H9 (cell line): ENCODE measurements around the gene TMEM269. TPM values are rescaled to one million over a fixed set of nuclear protein-coding genes. Genes with fewer than 3 reads are reported as not detected.

ENCODE experiments used
- DNase-seq: peaks from one replicate; pipeline ENCODE4 v3.0.0-alpha.2; 2017
- H2AFZ ChIP-seq: one replicate; pipeline ENCODE4 v1.6.1; 2013; ENCODE audit warnings: mild to moderate bottlenecking, low read length, control low read depth, moderate library complexity
- H2AK5ac ChIP-seq: 2 replicates; pipeline ENCODE4 v1.6.1; 2013; ENCODE audit warnings: low read length, control low read depth, mixed read lengths; ENCODE audit not compliant: insufficient read length
- H2BK120ac ChIP-seq: one replicate; pipeline ENCODE4 v1.6.1; 2013; ENCODE audit warnings: low read depth, mild to moderate bottlenecking, low read length, control low read depth, inconsistent platforms; ENCODE audit not compliant: poor library complexity, severe bottlenecking
- H2BK12ac ChIP-seq: 2 replicates; pipeline ENCODE4 v1.6.1; 2013; ENCODE audit warnings: low read length, control low read depth, mixed read lengths, low read depth; ENCODE audit not compliant: insufficient read length
- H2BK15ac ChIP-seq: 2 replicates; pipeline ENCODE4 v1.6.1; 2013; ENCODE audit warnings: low read depth, low read length, control low read depth
- H2BK20ac ChIP-seq: one replicate; pipeline ENCODE4 v1.6.1; 2013; ENCODE audit warnings: low read depth, mild to moderate bottlenecking, low read length, control low read depth, inconsistent platforms; ENCODE audit not compliant: poor library complexity, severe bottlenecking
- H2BK5ac ChIP-seq: 2 replicates; pipeline ENCODE4 v1.6.1; 2013; ENCODE audit warnings: low read length, control low read depth, mixed read lengths; ENCODE audit not compliant: insufficient read length
- H3K14ac ChIP-seq: 2 replicates; pipeline ENCODE4 v1.6.1; 2013; ENCODE audit warnings: low read length, control low read depth; ENCODE audit not compliant: insufficient read depth
- H3K18ac ChIP-seq: 2 replicates; pipeline ENCODE4 v1.6.1; 2013; ENCODE audit warnings: low read depth, mild to moderate bottlenecking, mixed read lengths, low read length, control low read depth; ENCODE audit not compliant: insufficient read length
- H3K23ac ChIP-seq: 2 replicates; pipeline ENCODE4 v1.6.1; 2013; ENCODE audit warnings: low read length, control low read depth, mixed read lengths, low read depth; ENCODE audit not compliant: insufficient read length
- H3K23me2 ChIP-seq: 2 replicates; pipeline ENCODE4 v1.6.1; 2013; ENCODE audit warnings: low read depth, mild to moderate bottlenecking, mixed read lengths, low read length, control low read depth; ENCODE audit not compliant: insufficient read length, poor library complexity, severe bottlenecking
- H3K27ac ChIP-seq: 2 replicates; pipeline ENCODE4 v1.5.1; 2013; ENCODE audit warnings: low read length, control low read depth, mixed read lengths, low read depth; ENCODE audit not compliant: insufficient read length
- H3K27me3 ChIP-seq: 2 replicates; pipeline ENCODE4 v1.6.1; 2013; ENCODE audit warnings: low read length, control low read depth, inconsistent platforms; ENCODE audit not compliant: insufficient read depth
- H3K4ac ChIP-seq: 2 replicates; pipeline ENCODE4 v1.6.1; 2013; ENCODE audit warnings: low read depth, mild to moderate bottlenecking, control low read depth, inconsistent platforms, low read length, moderate library complexity
- H3K4me1 ChIP-seq: 2 replicates; pipeline ENCODE4 v1.6.1; 2013; ENCODE audit warnings: low read length, control low read depth, inconsistent platforms; ENCODE audit not compliant: insufficient read depth
- H3K4me2 ChIP-seq: 2 replicates; pipeline ENCODE4 v1.6.1; 2013; ENCODE audit warnings: low read length, control low read depth, mixed read lengths; ENCODE audit not compliant: insufficient read length, insufficient read depth
- H3K56ac ChIP-seq: 2 replicates; pipeline ENCODE4 v1.6.1; 2013; ENCODE audit warnings: low read depth, mild to moderate bottlenecking, mixed read lengths, low read length, control low read depth; ENCODE audit not compliant: insufficient read length
- H3K79me1 ChIP-seq: 2 replicates; pipeline ENCODE4 v1.6.1; 2013; ENCODE audit warnings: low read depth, mild to moderate bottlenecking, moderate library complexity, low read length, control low read depth, inconsistent platforms; ENCODE audit not compliant: insufficient read depth, poor library complexity, severe bottlenecking
- H3K79me2 ChIP-seq: 2 replicates; pipeline ENCODE4 v1.6.1; 2013; ENCODE audit warnings: low read length, control low read depth, inconsistent platforms; ENCODE audit not compliant: insufficient read depth
- H3K9ac ChIP-seq: 2 replicates; pipeline ENCODE4 v1.6.1; 2013; ENCODE audit warnings: low read length, control low read depth, mixed read lengths; ENCODE audit not compliant: insufficient read length; ENCODE audit errors: extremely low read depth
- H3K9me3 ChIP-seq: one replicate; pipeline ENCODE4 v1.6.1; 2013; ENCODE audit warnings: low read depth, low read length, inconsistent platforms; ENCODE audit not compliant: control insufficient read depth
- H3T11ph ChIP-seq: one replicate; pipeline ENCODE4 v1.6.1; 2013; ENCODE audit warnings: mild to moderate bottlenecking, low read length, control low read depth, inconsistent platforms
- H4K20me1 ChIP-seq: one replicate; pipeline ENCODE4 v1.6.1; 2013; ENCODE audit not compliant: control insufficient read depth, insufficient read length, insufficient read depth
- H4K5ac ChIP-seq: 2 replicates; pipeline ENCODE4 v1.6.1; 2013; ENCODE audit warnings: low read depth, mild to moderate bottlenecking, mixed read lengths, low read length, control low read depth; ENCODE audit not compliant: insufficient read length
- H4K8ac ChIP-seq: replicated peaks from 2 replicates; pipeline ENCODE4 v1.6.1; 2013; ENCODE audit warnings: low read length, control low read depth, mixed read lengths, low read depth; ENCODE audit not compliant: insufficient read length
- H4K91ac ChIP-seq: 2 replicates; pipeline ENCODE4 v1.6.1; 2013; ENCODE audit warnings: low read depth, mild to moderate bottlenecking, moderate library complexity, mixed read lengths, low read length, control low read depth; ENCODE audit not compliant: insufficient read length
- H3K27ac Mint-ChIP-seq, 3 experiments: 2 replicates in 2 of 3; 3 replicates in 1 of 3; pipeline ENCODE4 v1.8.0; 2020 to 2021; ENCODE audit warnings: mixed read lengths in 3 of 3, mild to moderate bottlenecking in 1 of 3, moderate library complexity in 1 of 3
- H3K27me3 Mint-ChIP-seq: 2 replicates; pipeline ENCODE4 v1.8.0; 2021; ENCODE audit warnings: low read depth, mild to moderate bottlenecking, moderate library complexity, mixed read lengths
- H3K36me3 Mint-ChIP-seq, 3 experiments: 2 replicates in 2 of 3; 3 replicates in 1 of 3; pipeline ENCODE4 v1.8.0; 2020 to 2021; ENCODE audit warnings: low read depth in 3 of 3, mixed read lengths in 3 of 3; ENCODE audit not compliant: insufficient read depth in 1 of 3
- H3K4me1 Mint-ChIP-seq, 2 experiments: 2 replicates each; pipeline ENCODE4 v1.8.0; 2020; ENCODE audit warnings: mixed read lengths in 2 of 2
- H3K4me3 Mint-ChIP-seq, 2 experiments: 2 replicates in 1 of 2; 3 replicates in 1 of 2; pipeline ENCODE4 v1.8.0; 2020 to 2021; ENCODE audit warnings: mild to moderate bottlenecking in 2 of 2, mixed read lengths in 2 of 2, moderate library complexity in 1 of 2
- H3K9me3 Mint-ChIP-seq, 2 experiments: 2 replicates in 1 of 2; 3 replicates in 1 of 2; pipeline ENCODE4 v1.8.0; 2020; ENCODE audit warnings: mild to moderate bottlenecking in 2 of 2, mixed read lengths in 2 of 2, moderate library complexity in 1 of 2
- WGBS: extraction: QIAGEN DNeasy Blood & Tissue Kit; methylation state at CpG from one replicate; pipeline ENCODE4 v1.1.7; 2013; ENCODE audit warnings: missing lambda C conversion rate, low lambda C conversion rate, mixed read lengths; ENCODE audit not compliant: insufficient read length; ENCODE audit errors: extremely low coverage; 5-methylcytosine and 5-hydroxymethylcytosine counted together
- total RNA-seq: library from RNA; stranded (reverse); gene quantifications from 2 replicates; pipeline ENCODE4 v1.2.1, GENCODE V29; 2021
- TF ChIP-seq, protein P1 (sequence below): fragments of 200-600 bp; sonication (generic); conservative IDR thresholded peaks from 3 replicates; pipeline ENCODE4 v1.8.0; 2021; ENCODE audit warnings: antibody characterized with exemption, mild to moderate bottlenecking

Gene TMEM269
- total RNA-seq, 1 experiment from 2014 or later, result 0.17 TPM

GRCh38 chr1:42758641-42759040, 26.1 kb upstream of the TMEM269 start:
- H3K36me3 Mint-ChIP-seq, result peaks cover 34 to 69% (median 67%) of the 10 kb centered on the region in 3 experiments

More at GRCh38 chr1:42758641-42759040, 26.1 kb upstream of the TMEM269 start:
- Mint-ChIP-seq H3K9me3 (no peaks in the 10 kb centered on the region), H3K27ac (no peak overlapping the region; a peak in 1 of 7 replicates), H3K4me1 (peaks cover 0 to 3% of the 10 kb centered on the region in 2 experiments; a peak in 3 of 4 replicates), H3K4me3 (no peak overlapping the region), H3K27me3 (no peaks in the 10 kb centered on the region)
- H2BK5ac ChIP-seq, result no peak overlapping the region
- DNase-seq, result no peak
- WGBS, result no CpG with 5 or more reads among the region's 3 CpGs
- no peaks in the 10 kb centered on the region for H4K20me1 ChIP-seq
- H4K8ac ChIP-seq, result no peak overlapping the region
- H3K79me2 ChIP-seq, result no peaks in the 10 kb centered on the region
- H3T11ph ChIP-seq, result no peak overlapping the region
- H3K14ac ChIP-seq, result no peak overlapping the region
- H3K27ac ChIP-seq, result no peak overlapping the region
- H2BK12ac ChIP-seq, result no peak overlapping the region
- no peak overlapping the region for H2AFZ ChIP-seq
- no peak overlapping the region for H3K56ac ChIP-seq
- H2BK20ac ChIP-seq, result no peak overlapping the region
- H2AK5ac ChIP-seq, result no peak overlapping the region
- no peak overlapping the region for H3K9ac ChIP-seq
- no peak overlapping the region for H3K18ac ChIP-seq
- H3K23me2 ChIP-seq, result no peaks in the 10 kb centered on the region
- no peak overlapping the region for H3K4me2 ChIP-seq
- no peaks in the 10 kb centered on the region for H3K79me1 ChIP-seq
- H3K23ac ChIP-seq, result no peak overlapping the region
- H3K4ac ChIP-seq, result no peak overlapping the region
- H4K5ac ChIP-seq, result no peak overlapping the region
- no peak overlapping the region for H4K91ac ChIP-seq
- H2BK15ac ChIP-seq, result no peak overlapping the region
- no peak overlapping the region for H2BK120ac ChIP-seq
- H3K9me3 ChIP-seq, result no peaks in the 10 kb centered on the region
- TF ChIP-seq, protein P1, sequence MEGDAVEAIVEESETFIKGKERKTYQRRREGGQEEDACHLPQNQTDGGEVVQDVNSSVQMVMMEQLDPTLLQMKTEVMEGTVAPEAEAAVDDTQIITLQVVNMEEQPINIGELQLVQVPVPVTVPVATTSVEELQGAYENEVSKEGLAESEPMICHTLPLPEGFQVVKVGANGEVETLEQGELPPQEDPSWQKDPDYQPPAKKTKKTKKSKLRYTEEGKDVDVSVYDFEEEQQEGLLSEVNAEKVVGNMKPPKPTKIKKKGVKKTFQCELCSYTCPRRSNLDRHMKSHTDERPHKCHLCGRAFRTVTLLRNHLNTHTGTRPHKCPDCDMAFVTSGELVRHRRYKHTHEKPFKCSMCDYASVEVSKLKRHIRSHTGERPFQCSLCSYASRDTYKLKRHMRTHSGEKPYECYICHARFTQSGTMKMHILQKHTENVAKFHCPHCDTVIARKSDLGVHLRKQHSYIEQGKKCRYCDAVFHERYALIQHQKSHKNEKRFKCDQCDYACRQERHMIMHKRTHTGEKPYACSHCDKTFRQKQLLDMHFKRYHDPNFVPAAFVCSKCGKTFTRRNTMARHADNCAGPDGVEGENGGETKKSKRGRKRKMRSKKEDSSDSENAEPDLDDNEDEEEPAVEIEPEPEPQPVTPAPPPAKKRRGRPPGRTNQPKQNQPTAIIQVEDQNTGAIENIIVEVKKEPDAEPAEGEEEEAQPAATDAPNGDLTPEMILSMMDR, result no peak
- no peaks in the 10 kb centered on the region for H3K27me3 ChIP-seq
- H3K4me1 ChIP-seq, result no peaks in the 10 kb centered on the region
